Ovary (tissue), 3 donors: ENCODE data around the gene ADCY9.

Experiments used
- CTCF ChIP-seq, 3 donors: fragments of 450-650 bp in 2 of 3; fragments of 200-600 bp in 1 of 3; IDR thresholded peaks; one replicate each; pipeline versions ENCODE4 v1.5.1 to v1.8.0; 2016 to 2022; ENCODE audit warnings: antibody characterized with exemption in 3 of 3, mild to moderate bottlenecking in 1 of 3
- EP300 ChIP-seq: sonication (generic); formaldehyde crosslinking; IDR thresholded peaks from one replicate; pipeline ENCODE4 v1.6.1; 2017; ENCODE audit warnings: antibody characterized with exemption
- donor health status: DM: no; HTN: no; CAD: no.

- TF ChIP-seq EP300 = no peak
- no peak for TF ChIP-seq CTCF (IDR thresholded peaks at IDR 0.05)
Observed at GRCh38 chr16:4115949-4116318, 308 bp downstream of the ADCY9 start.
